Duodenal mucosa (tissue), 2 donors: ENCODE measurements around the gene ZNF410.
"Not testable (repeated sequence)": the region's sequence is repeated elsewhere in the genome, so short reads cannot be mapped to it uniquely, and the experiment has no call there.

ENCODE experiments used
- H3K27ac ChIP-seq: one replicate; pipeline ENCODE4 v1.7.0; 2013; ENCODE audit warnings: low read depth, low read length
- H3K27me3 ChIP-seq, 2 donors: one replicate each; pipeline ENCODE4 v1.7.0; 2013; ENCODE audit warnings: low read length in 2 of 2, control low read depth in 1 of 2; ENCODE audit not compliant: insufficient read depth in 2 of 2, control insufficient read depth in 1 of 2
- H3K36me3 ChIP-seq, 2 donors: one replicate each; pipeline ENCODE4 v1.7.0; 2013; ENCODE audit warnings: low read length in 2 of 2, control low read depth in 1 of 2; ENCODE audit not compliant: insufficient read depth in 2 of 2, control insufficient read depth in 1 of 2
- H3K4me1 ChIP-seq, 2 donors: one replicate each; pipeline ENCODE4 v1.7.0; 2013; ENCODE audit warnings: low read length in 2 of 2, control low read depth in 1 of 2; ENCODE audit not compliant: insufficient read depth in 2 of 2, control insufficient read depth in 1 of 2
- H3K4me3 ChIP-seq, 2 donors: one replicate each; pipeline ENCODE4 v1.7.0; 2013; ENCODE audit warnings: low read length in 2 of 2, low read depth in 1 of 2
- H3K9ac ChIP-seq, 2 donors: one replicate each; pipeline ENCODE4 v1.7.0; 2013; ENCODE audit warnings: low read length in 2 of 2, low read depth in 1 of 2
- H3K9me3 ChIP-seq, 2 donors: one replicate each; pipeline ENCODE4 v1.7.0; 2013; ENCODE audit warnings: low read length in 2 of 2, control low read depth in 1 of 2; ENCODE audit not compliant: control insufficient read depth in 1 of 2

Gene ZNF410

DNA sequence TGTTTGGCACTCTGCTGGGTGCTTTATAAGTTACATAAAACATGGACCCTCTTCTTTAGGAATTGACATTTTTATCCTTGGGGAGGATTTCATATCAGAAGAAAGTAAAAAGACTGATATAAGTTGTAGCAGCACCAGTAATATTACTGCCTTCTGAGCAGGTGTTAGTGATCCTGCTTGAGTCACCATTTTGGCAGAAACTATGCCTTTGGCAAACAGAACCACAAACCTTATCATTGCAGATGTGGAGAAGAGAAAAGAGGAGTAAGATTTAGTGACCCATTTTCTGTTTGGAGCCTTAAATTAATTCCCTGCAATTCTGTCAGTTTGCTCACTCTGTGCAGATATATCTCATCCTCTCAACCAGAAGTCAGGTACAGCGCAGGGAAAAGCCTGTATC lies 23.0 kb downstream of the ZNF410 start:
- Histone ChIP-seq H3K27ac (no peak overlapping the region), H3K9ac (no peak overlapping the region), H3K36me3 (peaks cover 42 to 80% of the 10 kb centered on the region in 2 donors), H3K9me3 (no peaks in the 10 kb centered on the region), H3K4me3 (no peak overlapping the region), H3K27me3 (no peaks in the 10 kb centered on the region), H3K4me1 (no peaks in the 10 kb centered on the region)

DNA sequence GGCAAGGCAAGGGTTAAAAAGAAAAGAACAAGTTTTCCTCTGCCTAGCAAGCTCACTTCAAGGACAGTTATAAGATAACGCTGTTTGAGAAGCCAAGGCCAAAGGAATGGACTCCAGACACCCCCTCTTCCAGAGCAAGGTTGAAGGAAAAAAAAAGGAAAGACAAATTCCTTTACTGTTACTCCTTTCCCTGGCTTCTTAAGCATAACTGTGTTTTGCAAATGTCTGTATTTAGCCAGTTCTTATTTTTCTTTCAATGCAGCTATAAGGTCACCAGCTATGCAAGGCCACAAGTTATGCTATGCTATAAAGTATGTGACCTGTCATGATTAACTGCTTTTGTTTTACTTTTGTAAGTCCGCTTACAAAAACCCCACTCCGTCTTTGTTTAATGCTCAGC lies 26.6 kb downstream of the ZNF410 start:
- no peaks in the 10 kb centered on the region for H3K9me3 ChIP-seq
- H3K36me3 ChIP-seq = peaks cover 28 to 57% of the 10 kb centered on the region in 2 donors

DNA sequence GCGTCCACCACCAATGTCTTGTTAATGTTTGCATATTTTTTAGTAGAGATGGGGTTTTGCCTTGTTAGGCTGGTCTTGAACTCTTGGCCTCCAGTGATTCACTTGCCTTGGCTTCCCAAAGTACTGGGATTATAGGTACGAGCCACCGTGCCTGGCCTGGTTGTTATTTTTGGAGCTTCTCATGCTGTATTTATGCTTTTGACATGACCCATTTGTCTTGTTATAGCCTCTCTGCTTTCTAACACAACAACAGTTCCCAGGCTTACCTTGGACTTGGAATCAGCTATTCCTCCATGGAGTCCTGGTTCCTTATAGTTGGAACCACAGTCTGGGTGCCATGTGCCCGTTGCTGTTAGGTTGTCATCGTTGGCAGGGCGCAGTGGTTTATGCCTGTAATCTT lies 29.7 kb downstream of the ZNF410 start:
- H3K4me3 ChIP-seq = no peak overlapping the region
- no peak overlapping the region for H3K9ac ChIP-seq
- no peaks in the 10 kb centered on the region for H3K4me1 ChIP-seq
- no peak overlapping the region for H3K27ac ChIP-seq
- H3K36me3 ChIP-seq = peaks cover 19 to 50% of the 10 kb centered on the region in 2 donors
- H3K27me3 ChIP-seq = no peaks in the 10 kb centered on the region
- H3K9me3 ChIP-seq = no peaks in the 10 kb centered on the region

More for the DNA sequence above, 26.6 kb downstream of the ZNF410 start:
- no peaks in the 10 kb centered on the region for H3K4me1 ChIP-seq
- no peak overlapping the region for H3K27ac ChIP-seq
- H3K9ac ChIP-seq = no peak overlapping the region
- H3K4me3 ChIP-seq = no peak overlapping the region
- no peaks in the 10 kb centered on the region for H3K27me3 ChIP-seq

DNA sequence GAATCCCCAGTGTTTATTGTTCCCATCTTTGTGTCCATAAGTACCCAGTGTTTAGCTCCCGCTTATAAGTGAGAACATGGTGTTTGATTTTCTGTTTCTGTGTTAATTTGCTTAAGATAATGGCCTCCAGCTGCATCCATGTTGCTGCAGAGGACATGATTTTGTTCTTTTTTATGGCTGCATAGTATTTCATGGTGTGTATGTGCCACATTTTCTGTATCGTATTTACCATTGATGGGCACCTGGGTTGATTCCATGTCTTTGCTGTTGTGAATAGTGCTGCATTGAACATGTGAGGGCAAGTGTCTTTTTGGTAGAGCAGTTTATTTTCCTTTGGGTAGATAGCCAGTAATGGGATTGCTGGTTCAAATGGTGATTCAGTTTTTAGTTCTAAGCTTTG lies 32.8 kb downstream of the ZNF410 start:
- not testable (repeated sequence) for H3K9ac ChIP-seq, H3K27ac ChIP-seq, H3K27me3 ChIP-seq, H3K9me3 ChIP-seq, H3K4me1 ChIP-seq, H3K4me3 ChIP-seq
- H3K36me3 ChIP-seq = peaks cover 38 to 58% of the 10 kb centered on the region in 2 donors

DNA sequence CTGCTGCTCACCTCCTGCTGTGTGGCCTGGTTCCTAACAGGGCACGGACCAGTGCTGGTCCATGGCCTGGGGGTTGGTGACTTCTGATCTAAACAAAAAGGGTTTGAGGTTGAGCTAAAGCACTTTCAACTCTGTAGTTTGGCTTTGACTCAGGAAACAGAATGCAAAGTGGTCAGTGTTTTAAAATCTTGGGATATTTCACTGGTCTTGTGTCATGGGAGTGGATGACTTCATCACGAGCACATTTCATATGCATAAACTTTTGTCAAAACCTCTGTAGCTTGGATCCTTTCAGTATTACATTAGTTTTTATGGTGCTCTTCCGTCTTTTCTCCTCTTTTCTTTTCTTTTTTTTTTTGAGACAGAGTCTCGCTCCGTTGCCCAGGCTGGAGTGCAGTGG lies 37.7 kb downstream of the ZNF410 start:
- H3K4me1 ChIP-seq = no peaks in the 10 kb centered on the region
- no peak overlapping the region for H3K9ac ChIP-seq
- peaks cover 53 to 86% of the 10 kb centered on the region in 2 donors for H3K36me3 ChIP-seq
- H3K27ac ChIP-seq = no peak overlapping the region
- no peaks in the 10 kb centered on the region for H3K9me3 ChIP-seq
- no peak overlapping the region for H3K4me3 ChIP-seq
- no peaks in the 10 kb centered on the region for H3K27me3 ChIP-seq

DNA sequence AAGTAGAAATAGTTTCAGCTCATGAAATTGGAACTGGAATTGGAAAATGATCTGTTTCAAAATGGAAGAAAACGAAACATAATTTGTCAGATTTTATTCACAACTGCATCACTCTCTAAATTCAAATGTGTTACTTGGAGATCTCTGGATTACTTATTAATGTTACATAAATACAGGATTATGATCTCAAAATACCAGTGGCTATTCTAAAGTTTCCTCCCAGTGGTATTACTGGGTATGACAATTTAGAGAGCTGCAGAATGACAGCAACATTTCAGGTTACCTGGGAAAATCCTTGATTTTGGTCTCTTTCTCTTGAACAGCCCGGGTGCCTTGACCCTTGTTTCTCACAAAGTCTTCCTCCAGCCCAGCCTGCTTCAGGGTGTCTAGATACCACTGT lies 49.0 kb downstream of the ZNF410 start:
- no peaks in the 10 kb centered on the region for H3K27me3 ChIP-seq
- no peak overlapping the region for H3K27ac ChIP-seq
- H3K36me3 ChIP-seq = peaks cover 36 to 51% of the 10 kb centered on the region in 2 donors
- H3K4me1 ChIP-seq = no peaks in the 10 kb centered on the region
- H3K9me3 ChIP-seq = no peaks in the 10 kb centered on the region
- no peak overlapping the region for H3K4me3 ChIP-seq
- no peak overlapping the region for H3K9ac ChIP-seq

DNA sequence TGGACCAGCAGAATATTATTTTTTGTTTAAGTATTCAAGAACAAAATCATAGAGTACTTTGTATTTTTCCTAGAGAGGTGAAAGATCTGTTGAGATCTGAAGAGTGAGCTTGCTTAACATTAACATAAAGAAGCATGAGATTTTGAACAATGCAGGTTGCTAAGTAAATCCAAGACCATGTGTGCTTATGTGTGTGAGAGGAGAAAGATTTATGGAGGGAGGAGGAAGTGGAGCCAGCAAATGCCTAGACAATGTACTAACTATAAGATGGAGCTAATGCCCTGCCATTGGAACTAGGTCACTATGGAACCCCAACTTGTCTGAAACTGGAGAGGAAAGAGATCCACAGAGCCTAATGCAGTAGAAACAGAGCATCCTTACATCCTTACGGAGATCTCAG lies 49.9 kb downstream of the ZNF410 start:
- H3K36me3 ChIP-seq = peaks cover 30 to 42% of the 10 kb centered on the region in 2 donors
- H3K9me3 ChIP-seq = no peaks in the 10 kb centered on the region

DNA sequence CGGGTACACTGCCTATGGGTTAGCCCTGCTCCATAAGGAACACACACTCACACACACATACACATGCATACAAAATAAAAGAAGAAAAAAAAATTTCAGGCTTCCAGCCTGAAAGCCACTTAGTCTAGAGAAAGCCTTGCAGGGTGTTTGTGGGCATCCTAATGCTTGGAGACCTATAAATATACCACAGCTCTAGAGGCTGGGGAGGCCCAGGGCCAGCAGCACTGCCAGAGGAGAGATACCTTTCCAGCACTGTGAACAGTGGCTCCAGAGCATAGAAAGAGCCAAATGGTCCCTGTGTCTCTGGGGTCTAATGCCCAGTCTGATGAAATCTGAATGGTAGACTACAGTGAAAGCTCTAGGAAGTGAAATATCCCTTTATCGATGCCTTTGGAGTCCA lies 50.4 kb downstream of the ZNF410 start:
- Histone ChIP-seq H3K9me3 (no peaks in the 10 kb centered on the region), H3K4me3 (no peak overlapping the region), H3K27me3 (no peaks in the 10 kb centered on the region), H3K9ac (no peak overlapping the region), H3K27ac (no peak overlapping the region), H3K36me3 (peaks cover 25 to 37% of the 10 kb centered on the region in 2 donors), H3K4me1 (no peaks in the 10 kb centered on the region)

More for the DNA sequence above, 49.9 kb downstream of the ZNF410 start:
- no peak overlapping the region for H3K27ac ChIP-seq
- H3K4me1 ChIP-seq = no peaks in the 10 kb centered on the region
- H3K9ac ChIP-seq = no peak overlapping the region
- H3K27me3 ChIP-seq = no peaks in the 10 kb centered on the region
- no peak overlapping the region for H3K4me3 ChIP-seq

DNA sequence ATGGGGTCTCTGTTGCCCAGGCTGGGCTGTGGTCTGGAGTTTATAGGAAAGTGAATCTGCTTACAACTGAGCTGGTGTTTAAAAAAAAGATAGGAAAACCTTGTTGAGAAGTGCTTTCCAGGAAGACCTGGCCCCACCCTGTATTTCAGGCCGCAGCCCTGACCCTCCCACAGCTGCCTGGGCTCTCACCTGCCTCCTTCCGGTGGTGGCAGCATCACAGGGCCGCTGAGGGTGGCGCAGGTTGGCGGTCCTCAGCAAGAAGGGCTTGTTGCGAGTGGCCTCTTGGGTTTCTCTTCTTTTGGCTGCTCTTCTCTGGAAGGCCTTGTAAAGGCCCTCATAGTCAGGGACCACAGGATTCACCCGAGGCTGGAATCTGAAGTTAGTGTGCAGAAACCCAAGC lies 55.5 kb downstream of the ZNF410 start:
- peaks cover 29 to 32% of the 10 kb centered on the region in 2 donors for H3K4me1 ChIP-seq
- H3K9ac ChIP-seq = no peak overlapping the region
- H3K27ac ChIP-seq = no peak overlapping the region
- no peaks in the 10 kb centered on the region for H3K27me3 ChIP-seq
- no peaks in the 10 kb centered on the region for H3K9me3 ChIP-seq
- H3K4me3 ChIP-seq = no peak overlapping the region
- peaks cover 8 to 16% of the 10 kb centered on the region in 2 donors for H3K36me3 ChIP-seq

DNA sequence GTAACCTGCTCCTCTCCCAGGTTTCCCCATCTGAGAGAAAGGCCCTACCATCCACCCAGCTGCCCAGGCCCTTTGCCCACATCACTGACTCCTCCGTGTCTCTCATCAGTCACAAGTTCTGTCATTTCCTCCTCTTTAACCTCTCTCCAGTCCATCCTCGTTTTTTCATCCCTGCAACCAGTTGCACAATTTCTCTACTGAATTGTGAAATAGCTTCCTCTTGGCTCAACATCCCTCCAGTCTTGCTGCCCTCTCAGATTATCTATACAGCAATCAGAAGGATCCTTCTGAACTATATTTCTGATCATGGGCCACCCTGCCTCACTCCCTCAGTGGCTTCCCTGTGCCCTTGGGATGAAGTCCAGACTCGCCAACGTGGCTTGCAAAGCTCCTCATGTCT lies 56.4 kb downstream of the ZNF410 start:
- Histone ChIP-seq H3K9me3 (no peaks in the 10 kb centered on the region), H3K27ac (no peak overlapping the region), H3K4me3 (no peak overlapping the region), H3K27me3 (no peaks in the 10 kb centered on the region), H3K4me1 (peaks cover 29 to 32% of the 10 kb centered on the region in 2 donors), H3K9ac (no peak overlapping the region), H3K36me3 (peaks cover 5 to 15% of the 10 kb centered on the region in 2 donors)
